HFF-Myc (cell line): ENCODE data around the gene GNG11.

Source experiments
- DNase-seq: peaks from one replicate; pipeline ENCODE4 v3.0.0-alpha.2; 2011; ENCODE audit warnings: low read depth; ENCODE audit errors: extremely low read depth
- H3K4me3 ChIP-seq: replicated peaks from 2 replicates; pipeline ENCODE4 v1.5.1; 2011; ENCODE audit warnings: low read depth, mild to moderate bottlenecking, control low read depth, low read length
- TF ChIP-seq, protein P1 (sequence below): IDR thresholded peaks from 2 replicates; pipeline ENCODE4 v1.5.1; 2012; ENCODE audit warnings: mild to moderate bottlenecking, low read depth, low read length, control low read depth; ENCODE audit errors: missing control alignments

The GNG11 gene

DNA sequence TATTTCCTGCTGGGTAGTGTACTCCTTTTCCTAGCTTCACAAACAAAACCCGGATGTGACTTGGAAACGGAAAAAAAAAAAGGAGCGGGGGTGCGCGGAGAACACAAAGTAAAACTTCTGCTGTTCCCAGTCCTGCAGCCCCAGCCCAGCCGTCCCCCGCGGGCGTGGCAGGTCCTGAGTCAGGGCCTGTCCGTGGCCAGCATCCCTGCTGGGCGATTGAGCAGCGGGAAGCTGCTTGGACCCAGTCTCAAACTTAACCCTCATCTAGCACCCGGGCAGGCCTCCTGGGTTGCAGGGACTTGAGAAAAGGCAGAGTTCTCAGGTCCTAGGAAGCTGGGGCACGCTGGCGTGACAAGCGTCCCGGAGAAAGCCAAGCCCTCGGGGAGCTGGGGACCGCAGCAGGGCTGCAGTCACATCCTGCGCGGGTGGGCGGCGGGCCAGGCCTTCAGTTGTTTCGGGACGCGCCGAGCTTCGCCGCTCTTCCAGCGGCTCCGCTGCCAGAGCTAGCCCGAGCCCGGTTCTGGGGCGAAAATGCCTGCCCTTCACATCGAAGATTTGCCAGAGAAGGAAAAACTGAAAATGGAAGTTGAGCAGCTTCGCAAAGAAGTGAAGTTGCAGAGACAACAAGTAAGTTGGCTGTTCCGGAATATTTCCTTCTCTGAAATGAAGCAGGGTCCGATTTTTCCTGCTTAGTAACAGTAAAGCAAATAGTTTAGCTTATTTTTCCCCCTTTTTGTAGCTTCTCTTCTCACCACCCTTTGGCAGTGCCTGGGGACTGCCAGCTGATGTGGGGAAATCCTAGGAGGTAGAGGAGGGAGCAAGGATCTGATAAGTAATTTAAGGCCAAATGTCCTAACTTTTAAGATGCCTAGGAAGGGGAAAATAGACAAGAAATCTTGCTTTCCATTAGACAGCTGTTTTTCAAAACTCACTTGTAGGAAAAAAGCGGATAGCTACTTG lies at the start of gene GNG11:
Gene GNG11, plus strand, starts transcription at position 129 of the 960 bp plus-strand sequence. Its CDS starts 403 bp downstream, at position 532.
- TF ChIP-seq, protein P1, sequence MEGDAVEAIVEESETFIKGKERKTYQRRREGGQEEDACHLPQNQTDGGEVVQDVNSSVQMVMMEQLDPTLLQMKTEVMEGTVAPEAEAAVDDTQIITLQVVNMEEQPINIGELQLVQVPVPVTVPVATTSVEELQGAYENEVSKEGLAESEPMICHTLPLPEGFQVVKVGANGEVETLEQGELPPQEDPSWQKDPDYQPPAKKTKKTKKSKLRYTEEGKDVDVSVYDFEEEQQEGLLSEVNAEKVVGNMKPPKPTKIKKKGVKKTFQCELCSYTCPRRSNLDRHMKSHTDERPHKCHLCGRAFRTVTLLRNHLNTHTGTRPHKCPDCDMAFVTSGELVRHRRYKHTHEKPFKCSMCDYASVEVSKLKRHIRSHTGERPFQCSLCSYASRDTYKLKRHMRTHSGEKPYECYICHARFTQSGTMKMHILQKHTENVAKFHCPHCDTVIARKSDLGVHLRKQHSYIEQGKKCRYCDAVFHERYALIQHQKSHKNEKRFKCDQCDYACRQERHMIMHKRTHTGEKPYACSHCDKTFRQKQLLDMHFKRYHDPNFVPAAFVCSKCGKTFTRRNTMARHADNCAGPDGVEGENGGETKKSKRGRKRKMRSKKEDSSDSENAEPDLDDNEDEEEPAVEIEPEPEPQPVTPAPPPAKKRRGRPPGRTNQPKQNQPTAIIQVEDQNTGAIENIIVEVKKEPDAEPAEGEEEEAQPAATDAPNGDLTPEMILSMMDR = no peak
- no peak for DNase-seq
- peak within 1 kb of the TSS; percentile 69 for H3K4me3 ChIP-seq

DNA sequence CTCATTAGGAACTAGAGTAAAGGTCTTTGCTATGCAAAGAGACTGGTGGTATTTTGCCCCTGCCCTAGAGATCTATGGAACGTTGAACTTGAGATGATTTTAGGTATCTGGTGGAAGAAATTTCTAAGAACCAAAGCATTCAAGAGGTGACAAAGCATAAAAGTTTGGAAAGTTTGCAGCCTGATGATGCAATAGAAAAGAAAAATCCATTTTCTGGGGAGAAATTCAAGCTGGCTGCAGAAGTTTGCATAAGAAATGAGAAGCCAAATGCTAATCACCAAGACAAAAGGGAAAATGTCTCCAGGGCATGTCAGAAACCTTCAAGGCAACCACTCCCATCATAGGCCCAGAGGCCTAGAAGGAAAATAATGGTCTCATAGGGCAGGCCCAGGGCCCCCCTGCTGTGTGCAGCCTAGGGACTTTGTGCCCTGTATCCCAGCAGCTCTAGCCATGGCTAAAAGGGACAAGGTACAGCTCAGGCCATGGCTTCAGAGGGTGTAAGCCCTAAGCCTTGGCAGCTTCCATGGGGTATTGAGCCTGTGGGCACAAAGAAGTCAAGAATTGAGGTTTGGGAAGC lies 47.4 kb upstream of the GNG11 start:
- TF ChIP-seq, protein P1 = no peak
- no peak overlapping the region for H3K4me3 ChIP-seq
- no peak for DNase-seq

DNA sequence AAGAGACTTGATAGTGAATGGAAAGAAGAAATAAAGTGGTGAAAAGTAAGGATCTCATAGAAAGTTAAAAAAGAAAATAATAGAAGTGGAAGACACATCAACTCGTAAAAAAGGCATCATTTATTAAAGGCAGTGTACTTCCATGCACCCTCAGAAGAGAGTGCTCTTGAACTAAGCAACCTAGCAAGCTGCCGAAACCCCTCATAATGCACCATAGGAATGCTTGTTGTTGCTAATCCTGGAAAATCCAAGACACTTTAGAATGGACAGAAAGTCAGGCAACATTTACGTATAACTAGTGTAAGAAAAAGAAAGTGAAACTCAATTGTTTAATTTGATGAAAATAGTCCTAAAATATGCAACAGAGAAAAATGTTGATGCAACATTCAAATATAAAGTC lies 43.8 kb upstream of the GNG11 start:
- TF ChIP-seq, protein P1 = no peak
- H3K4me3 ChIP-seq = no peak overlapping the region
- no peak for DNase-seq

DNA sequence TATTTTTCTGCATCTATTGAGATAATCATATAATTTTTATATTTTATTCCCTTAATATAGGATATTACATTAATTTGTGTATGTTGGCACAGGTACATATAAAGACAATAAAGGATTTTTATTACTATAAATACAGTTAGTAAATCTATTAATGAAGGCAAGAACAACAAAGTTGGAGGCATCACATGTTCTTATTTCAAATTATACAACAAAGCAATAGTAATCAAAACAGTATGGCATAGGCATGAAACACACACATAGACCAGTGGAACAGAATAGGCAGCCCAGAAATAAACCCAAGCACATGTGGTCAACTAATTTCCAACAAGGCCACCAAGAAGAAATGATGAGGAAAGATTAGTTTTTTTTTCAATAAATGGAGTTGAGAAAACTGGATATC lies 42.2 kb upstream of the GNG11 start:
- H3K4me3 ChIP-seq = no peak overlapping the region
- TF ChIP-seq, protein P1 = no peak
- DNase-seq = no peak

DNA sequence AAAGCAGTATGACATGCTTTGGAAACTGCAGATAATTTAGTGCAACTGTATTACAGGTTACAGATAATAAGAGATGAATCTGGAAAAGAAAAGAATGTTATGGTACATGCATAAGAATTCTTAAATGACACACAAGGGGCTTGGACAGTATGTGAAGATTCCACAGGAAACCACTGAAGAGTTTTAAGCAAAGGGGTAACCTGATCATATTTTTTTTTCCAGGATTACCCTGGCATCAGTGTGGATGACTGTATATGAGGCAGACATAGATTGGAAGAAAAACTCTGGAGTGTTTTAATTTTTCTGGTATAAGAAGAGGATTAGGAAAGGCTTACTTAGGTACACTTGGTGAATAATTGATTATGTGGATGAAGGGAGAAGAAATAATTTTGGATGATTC lies 39.1 kb upstream of the GNG11 start:
- H3K4me3 ChIP-seq = no peak overlapping the region
- TF ChIP-seq, protein P1 = no peak
- DNase-seq = no peak

DNA sequence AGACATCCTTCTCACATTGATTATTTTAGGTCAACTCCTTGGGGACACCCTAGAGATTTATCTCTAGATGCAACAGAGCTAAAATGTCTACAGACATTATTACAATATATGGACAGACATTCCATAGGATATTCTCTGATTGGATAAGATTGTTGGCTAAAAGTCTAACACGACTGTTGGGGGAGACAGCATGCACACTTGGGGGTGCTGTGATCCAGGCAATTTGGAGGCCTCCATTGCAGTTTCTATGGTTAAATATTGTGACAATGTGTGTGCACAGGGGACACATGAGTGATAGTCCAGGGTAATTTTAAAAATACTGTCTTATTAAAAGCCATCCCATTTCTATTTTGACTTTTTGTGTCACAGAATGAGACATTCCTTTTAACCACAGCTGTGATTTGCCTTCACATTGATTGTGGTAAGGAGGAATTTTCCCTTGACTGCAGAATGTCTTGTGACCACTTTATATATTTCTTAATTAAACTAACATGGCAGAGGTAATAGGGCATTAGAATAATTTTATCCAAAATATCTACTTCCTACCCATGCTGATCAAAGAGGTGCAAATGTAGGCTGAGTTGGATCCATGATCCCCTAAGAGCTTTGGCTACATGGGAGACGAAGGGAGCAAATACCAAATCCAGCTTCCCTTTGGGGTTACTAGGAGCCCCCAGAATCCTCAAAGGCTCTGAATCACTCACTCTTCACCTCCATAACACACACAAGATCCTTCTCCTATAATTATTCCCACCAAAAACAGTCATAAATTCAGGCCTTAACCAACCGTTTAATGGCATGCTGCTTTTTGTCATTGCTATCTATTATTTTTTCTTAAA lies 38.2 kb upstream of the GNG11 start:
- no peak for DNase-seq
- no peak overlapping the region for H3K4me3 ChIP-seq
- TF ChIP-seq, protein P1 = no peak
